Measurements from ENCODE around the gene CIROP.

Gene CIROP

DNA sequence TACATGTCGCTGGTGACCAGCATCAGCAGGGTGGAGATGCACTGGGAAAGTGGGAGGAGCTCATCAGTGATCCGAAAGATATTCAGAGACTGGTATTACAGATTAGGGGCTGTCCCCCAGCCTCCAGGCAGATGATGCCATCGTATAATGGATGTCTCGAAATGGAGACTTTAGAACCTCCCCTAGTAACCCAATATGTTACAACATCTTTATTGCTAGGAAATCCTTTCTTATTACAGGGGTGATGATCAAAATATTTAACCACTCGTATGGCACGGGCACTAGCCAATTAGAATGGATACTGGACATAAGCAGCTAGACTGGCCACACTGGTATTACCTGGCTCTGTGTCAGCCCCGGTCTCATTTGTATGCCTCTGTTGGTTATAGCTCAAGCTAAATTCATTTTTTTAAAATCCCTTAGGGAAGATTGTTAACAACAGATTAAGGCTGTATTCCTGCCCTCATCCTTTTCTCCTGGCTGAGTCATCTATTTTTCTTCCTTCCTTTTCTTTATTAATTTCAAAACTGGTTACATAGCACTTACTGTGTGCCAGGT lies 25.0 kb upstream of the CIROP start:
- DNase-seq (ENCODE audit: low read depth), result no peak

DNA sequence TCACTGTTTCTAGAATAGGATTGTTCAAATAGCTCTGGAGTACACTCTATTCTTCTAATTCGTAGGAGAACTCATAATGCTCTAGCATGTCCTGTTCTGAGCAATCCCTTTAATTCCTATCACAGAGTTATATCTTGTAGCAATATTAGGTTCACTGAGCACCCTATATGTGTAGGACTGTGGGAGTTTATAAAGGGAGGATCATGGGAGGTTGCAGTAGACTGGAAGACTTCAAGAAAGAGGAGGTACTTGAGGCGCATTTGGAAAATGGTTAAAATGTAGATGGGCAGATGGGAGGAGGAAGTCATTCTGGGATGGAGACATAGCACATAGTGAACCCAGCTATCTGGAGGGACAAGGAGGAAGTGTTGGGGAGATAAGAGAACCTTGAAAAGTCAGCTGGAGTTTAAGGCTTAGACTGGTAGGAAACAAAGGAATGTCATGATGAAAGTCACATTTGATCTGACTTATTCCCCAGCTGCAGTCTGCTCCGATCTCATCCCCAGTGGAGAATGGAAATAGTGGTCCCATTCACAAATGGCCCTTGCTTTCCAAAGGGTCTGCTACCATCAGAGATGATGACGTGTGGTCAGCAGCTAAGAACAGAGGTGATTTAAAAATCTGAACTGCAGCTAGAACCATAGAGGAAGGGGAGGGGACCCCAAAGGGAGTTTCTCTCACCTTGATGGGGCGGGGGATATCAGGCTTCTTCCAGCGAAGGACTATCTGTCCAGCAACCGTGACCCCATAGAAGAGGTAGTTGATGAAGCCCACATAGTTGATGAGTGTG lies 24.4 kb upstream of the CIROP start:
- DNase-seq (ENCODE audit: low read depth), result no peak

DNA sequence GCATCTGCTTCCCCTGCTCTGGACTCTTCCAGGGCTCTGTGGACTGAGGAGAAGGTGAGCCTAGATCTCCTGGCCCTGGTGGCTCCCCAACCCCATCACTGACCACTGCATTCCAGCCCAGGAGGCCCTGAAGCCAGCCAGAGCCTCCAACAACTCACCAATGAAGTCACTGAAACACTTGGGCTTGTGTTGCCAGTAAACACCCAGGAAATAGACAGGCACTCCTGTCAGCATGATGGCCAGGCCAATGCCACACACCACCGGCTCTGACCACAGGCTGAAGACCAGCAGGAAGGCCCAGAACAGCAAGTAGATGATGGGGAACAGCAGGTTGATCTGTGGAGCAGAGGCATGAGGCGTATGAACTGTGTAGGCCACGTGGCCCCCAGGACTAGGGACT lies 23.1 kb upstream of the CIROP start:
- DNase-seq (ENCODE audit: low read depth), result no peak

DNA sequence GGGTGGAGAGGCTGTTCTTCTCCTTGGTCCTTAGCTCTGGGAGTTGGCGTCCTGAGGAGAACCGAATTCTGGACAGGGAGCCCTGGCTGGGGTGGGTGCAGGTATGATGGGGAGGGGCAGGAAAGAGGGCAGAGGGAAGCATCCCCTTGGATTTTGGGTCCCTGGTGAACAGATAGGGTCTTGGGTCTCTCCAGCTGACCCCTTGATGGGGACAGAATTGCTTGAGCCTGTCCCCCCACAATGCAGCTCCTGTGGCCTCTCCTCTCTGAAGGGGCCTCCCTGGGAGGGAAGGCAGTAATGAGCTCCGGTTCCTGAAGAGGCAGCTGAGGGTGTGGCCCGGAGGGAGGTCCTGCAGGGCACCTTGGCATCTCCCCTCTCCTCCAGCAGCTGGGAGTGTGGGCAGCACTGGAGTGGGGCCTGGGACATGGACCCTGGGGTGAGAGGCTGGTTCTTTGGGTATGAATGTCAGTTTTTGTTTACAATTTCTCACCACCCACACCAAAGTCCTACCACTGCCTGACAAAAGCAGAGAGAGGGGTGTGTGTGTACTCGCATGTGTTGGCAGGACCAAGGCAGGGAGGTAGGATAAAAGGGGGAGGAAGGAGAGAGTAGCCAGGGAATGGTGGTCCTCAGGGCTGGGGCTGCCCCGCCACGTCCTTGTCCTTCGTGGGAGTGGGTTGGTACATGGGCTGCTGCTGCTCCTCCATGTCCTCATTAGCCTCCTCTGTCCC lies 21.9 kb upstream of the CIROP start:
- no peak for DNase-seq (ENCODE audit: low read depth)

DNA sequence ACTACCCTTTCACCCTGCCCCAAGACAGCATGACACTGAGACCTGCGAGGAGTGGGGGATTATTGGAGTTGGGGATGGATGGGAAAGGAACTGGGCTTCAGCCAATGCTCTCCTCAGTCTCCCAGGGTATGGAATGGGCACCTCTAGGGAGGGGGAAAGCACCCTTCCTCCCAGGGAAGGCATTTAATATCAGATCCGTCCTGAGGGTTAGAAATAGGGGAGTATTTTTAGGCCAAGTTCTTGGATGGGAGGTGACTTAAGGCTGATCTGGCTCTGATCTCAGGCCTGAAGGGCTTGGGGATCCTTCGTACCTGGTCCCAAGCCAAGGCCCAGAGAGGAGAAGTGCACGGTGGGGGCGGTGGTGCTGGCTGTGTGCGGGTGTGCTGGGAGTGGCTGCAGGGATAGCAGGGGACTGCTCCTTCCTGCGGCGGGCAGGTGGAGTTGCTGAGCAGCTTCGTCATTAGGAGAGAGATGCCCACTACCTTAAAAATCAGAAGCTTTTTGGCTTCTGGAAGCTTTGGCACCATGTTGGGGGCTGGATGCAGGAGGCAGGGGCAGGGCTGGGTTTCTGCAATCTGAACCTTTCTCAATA lies 21.2 kb upstream of the CIROP start:
- no peak for DNase-seq (ENCODE audit: low read depth)

DNA sequence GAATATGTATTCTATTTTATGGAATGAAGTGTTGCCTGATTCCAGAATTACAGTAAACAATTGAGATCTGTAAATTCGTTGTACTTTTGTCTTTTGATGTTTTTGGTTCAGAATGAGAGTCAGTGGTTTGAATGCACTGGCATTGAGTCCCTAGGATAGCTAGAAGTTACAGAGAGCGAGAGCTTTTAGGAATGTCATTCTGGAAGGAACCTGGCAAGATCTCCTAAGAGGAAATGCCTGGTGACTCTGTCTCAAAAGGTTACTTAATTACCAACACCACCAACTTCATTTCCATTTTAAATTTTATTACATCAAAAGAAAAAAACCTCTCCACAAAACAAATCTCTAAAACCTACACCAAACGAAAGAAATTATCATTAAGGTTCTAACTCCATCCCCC lies 20.2 kb upstream of the CIROP start:
- DNase-seq (ENCODE audit: low read depth), result no peak

DNA sequence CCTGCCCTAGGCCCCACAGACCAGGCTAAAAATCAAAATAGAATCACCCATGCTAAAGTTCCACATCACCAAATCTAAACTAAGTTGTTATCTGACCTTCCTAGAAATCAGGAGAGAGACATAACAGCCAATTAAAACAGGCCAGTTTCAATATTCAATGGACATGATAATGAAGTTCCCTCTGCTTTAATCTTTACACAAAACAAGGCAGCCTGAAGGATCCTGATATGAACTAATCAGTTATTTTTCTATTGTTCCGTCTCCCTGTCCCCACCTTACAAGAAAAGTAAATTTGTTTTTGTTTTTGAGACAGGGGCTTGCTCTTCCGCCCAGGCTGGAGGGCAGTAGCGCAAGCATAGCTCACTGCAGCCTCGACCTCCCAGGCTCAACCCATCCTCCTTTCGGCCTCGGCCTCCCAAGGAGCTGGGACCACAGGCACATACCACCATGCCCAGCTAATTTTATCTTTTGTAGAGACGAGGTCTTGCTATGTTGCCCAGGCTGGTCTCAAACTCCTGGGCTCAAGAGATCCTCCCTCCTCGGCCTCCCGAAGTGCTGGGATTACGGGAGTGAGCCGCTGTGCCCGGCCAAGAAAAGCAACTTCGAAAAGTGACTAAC lies 19.7 kb upstream of the CIROP start:
- DNase-seq (ENCODE audit: low read depth), result no peak

DNA sequence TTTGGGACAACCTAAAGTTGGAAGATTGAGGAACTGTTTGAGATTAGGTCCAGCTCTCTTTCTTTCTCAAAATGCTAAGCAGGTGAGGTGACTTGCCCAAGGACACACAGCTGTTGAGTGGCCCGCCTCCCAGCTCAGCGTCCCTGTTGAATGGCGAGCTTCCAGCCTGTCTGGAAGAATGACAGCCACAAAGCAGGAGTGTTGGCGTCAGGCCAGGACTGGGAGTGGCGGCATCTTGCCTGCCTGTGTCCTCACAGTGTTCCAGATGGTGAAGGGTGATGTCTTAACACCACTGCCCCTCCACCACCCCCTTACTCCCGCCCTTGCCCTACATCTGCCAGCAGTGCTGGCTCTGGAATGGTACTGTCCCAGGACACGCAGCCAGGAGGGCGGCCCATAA lies 18.6 kb upstream of the CIROP start:
- DNase-seq (ENCODE audit: low read depth), result no peak

DNA sequence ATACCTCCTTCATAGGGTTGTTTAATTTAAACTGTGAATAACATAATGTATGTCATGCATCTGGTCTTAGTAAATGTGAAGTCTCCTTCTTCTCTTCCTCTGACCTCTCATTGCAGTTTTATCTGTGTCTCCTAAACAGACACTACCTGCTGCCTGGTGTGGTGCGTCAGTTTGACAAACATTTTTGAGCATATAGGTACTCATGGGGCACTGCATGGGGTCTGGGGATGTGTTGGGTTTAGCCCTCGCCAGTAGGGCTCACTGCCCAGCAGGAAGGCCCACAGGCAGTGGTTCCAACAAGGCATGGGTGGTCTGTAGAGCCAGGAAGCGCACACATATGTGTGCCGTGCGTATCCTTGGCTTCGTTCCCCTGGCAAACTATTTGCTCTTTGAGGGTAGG lies 17.3 kb upstream of the CIROP start:
- DNase-seq (ENCODE audit: low read depth), result no peak

DNA sequence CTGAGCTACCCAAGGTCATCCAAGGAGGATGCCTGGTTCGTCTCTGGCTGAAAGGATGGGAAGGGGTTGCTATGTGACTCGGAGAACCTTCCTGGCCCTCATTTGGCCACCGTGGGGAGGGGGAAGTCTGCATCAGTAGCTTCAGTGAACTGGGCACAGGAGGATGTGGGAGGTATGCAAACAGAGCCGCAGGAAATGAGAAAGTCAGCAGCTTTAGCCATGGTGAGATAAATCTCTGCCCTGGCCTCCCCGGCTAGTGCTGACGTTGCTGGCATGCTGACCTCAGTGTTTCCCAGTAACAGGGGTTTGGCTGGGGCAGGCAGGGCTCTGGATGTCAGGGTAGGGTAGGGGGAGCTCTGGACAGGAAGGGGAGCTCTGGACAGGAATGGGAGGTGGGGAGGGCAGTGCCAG lies 16.6 kb upstream of the CIROP start:
- DNase-seq (ENCODE audit: low read depth), result no peak

DNA sequence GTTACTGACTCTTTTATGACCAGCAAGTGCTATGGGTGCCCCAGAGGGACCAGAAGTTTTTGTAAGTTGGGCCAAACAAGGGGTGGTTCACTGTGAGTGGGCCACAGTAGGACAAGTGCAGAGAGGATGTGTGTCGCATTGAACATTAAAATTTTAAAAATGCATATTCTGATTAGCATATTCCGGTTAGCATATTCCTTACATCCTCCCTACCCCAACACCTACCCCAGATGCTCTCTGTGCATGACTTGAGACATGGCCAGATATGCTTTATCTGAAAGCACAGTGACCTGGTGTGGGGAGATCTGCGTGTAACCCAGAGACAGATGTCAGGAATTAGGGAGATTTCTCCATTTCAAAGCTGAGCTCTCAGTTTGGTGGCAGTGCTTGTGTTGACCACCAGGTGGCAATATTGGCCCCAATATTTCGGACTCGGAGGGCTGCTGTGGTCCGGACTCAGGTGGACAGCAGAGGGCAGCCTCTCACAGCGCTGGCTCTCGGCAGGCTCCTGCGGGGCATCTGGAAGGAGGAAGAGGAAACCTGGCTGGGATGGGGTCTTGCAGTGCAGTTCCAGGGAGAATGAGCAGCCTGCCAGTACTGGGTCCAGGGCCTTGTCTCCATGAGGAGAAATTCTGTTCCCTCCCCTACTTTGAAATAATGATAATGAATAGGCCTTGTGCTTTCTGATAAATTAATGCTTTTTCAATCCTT lies 15.9 kb upstream of the CIROP start:
- peak; percentile 50 for DNase-seq (ENCODE audit: low read depth)

DNA sequence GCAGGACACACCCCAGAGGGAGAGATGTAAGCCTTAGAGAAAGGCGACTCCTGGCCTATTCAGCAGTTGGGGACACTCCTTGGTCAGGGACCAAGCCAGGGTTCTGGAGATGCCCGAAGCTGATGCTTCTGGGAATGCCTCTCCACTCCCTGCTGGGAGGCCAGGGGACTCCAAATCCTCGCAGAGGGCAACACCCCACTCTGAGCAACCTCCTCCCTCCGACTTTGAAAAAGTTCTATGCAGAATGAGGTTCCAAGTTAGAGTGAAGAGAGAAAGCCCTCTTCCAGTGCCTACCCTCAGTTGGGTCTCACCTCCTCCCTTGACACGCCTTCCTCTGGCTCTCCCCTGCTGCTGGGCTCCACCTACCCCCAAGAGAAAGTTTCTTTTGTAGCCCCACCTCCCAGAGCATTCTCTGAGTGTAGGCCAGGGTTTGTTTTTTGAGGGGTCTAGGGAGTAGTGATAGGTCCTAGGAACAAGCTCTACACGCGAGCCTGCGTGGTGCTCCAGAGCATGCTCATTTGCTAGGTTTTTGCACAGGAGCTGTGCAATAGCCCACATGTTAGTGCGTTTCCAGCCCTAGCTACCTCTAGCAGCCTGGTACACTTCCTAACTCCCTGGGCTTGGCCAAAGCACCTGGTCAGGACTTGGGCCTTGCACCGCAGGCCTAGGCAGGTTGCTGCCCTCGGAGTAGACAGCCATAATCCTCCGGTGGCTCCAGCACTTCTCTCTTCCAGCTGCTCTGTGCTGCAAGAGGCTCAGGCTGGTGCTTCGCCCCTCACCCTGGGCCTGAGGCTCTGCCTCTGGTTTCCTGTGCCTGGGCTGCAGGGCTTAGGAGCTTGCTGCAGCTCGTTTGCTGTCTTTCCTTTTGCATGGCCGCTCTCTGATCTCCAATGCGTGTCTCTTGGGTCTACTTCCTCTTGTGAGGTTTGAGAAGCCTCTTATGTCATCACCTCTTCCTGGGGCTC lies 14.9 kb upstream of the CIROP start:
- DNase-seq (ENCODE audit: low read depth), result no peak

DNA sequence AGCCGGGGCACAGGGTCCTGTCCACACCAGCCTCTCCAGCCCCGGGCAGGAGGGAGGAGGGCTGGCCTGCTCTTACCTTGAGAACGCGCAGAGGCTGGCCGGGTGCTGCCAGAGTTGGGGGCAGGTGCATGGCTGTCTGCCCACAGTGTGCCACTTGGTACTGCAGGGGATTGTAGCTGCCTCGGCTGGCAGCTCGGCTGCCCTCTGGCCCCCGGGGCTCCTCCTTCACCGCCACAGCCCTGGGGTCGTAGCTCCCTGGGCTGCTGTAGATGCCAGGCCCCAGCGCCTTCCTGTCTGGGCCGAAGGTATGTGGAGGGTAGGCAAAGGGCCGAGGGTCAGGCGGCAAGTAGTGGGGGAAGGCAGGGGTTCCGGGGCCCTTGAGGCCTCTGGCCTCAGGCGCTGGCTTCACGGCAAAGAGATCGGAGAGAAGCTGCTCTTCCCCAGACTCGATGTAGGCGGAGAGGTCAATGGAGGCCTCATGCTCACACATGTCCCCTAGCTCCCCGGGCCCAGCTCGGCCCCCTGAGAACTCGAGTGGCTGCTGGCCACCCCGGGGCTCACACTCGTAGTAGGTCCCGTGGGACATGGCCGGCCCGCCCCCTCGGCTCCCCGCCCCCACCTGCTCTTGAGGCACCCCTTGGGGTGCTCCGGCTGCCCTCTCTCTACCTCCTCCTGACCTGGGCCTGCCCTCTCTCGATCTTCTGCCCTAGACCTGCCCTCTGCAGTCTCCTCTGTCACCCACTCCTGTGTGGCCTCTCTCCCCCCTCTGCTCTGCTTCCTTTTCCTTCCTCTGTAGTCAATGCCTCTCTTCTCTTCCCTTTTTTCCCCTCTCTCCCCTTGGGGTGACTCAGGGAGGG lies 13.9 kb upstream of the CIROP start, which contains the start of gene CEBPE:
TSS of gene CEBPE (minus strand) at position 750 of the 857 bp plus-strand sequence. CDS start at position 586, 164 bp downstream.
- DNase-seq (ENCODE audit: low read depth), result no peak

DNA sequence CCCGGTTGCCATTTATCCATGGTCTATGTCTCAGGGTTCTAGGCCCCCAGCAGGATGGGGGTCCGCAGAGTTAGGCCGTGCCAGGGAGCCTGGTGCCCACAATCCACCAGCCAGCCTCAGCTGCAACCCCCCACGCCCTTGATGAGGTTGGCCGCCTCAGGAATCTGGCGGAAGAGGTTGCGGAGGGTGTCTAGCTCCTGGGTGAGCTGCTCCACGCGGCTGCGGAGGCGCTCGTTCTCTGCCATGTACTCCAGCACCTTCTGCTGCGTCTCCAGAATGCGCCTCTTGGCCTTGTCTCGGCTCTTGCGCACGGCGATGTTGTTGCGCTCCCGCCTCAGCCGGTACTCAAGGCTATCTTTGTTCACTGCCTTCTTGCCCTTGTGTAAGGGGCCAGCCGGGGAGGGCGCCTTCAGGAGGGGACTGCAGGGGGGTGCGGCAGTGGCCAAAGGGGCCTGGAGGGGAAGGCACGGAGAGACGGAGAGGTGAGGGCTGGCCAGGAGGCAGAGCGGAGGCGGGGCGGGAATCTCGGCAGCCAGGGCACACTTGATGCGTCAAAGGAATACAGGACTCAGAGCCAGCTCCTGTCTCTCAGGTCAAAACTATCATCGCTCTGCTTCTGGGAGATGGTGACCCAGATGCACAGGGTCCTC lies 12.7 kb upstream of the CIROP start:
- DNase-seq (ENCODE audit: low read depth), result no peak

DNA sequence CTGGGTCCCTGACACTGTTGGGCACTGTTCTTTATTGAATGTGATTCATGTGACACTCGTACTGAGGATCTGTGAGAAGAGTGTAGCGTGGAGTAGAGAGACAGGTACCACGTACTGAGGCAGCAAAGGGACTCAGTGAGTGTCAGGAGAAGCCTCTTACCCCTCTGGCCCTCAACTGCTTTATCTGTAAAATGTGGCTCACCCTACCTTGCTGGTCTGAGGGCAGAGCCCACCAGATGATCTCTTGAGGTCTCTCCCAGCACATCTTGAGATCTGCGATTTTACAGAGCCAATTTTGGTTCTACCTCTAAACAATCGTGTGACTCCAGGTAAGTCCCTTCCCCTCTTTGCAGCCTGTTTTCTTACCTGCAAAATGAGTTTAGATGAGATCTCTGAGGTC lies 11.1 kb upstream of the CIROP start:
- no peak for DNase-seq (ENCODE audit: low read depth)

DNA sequence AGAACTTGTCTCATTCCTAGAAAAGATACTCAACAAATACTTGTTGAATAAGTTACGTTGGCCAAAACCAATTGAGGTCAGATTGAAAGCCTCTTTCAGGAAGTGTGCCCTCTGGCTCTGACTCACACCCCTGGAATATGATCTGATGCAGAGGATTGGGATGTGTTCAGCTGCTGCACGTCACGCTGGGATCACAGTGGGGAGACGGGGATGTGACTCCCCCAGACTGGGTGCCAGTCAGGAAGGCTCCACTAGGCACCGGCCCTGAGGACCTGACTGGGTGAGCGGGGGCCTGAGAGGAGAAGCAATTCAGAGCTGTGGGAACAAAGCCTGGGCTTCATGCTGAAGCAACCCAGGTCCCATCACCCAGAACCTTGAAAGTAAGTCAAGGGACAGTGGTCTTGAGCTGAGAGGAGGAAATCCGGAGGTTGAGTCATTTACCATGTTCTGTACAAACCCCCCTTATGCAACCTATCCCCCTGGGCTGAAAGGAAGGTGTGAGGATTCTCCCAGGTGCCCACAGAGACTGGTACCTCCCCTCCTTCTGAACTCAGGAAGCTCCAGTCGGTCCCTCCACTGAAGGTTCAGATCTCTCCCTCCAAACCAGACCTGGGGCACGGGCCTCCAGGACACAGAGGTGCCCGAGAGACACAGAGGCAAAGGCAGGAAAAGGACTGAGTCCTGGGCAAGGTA lies 10.4 kb upstream of the CIROP start:
- peak; percentile 94 for DNase-seq (ENCODE audit: low read depth)

DNA sequence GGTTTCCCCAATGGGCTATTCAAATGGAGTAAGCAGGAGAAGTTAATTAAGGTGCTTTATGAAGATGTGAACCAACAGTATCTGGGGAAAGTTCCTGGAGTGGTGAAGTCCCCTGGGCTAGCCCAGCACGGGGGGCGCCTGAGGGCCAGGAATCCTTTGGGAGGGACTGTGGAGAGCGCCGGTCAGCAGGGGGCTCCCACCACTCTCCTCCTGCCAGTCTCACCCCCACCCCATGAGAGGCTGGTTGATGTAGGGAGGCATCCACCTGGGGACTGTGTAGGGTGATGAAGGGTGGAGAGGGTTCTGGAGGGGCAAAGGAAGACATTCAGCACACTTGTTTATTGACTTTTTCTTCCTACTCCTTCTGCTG lies 9.9 kb upstream of the CIROP start:
- no peak for DNase-seq (ENCODE audit: low read depth)

DNA sequence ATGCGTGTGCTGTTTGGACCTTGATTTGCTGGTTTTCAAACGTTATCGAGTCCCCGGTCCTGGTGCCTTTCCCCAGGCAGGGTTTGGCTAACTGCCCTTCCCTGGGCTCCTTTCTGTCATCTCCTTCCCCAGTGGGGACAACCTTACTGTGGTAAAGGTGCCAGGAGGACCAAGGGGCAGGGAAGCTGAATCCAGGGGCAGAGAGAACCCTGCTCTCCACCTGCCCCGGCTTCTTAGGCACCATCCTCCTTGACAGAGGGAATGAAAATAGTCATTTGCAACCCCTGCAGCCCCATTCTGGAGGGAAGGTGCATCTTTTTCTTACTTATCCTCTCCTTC lies 9.3 kb upstream of the CIROP start:
- no peak for DNase-seq (ENCODE audit: low read depth)
